Caco-2 (cell line): ENCODE results near the gene YAP1. TPM values are rescaled to one million over a fixed set of nuclear protein-coding genes. Genes with fewer than 3 reads are reported as not detected.

Experiments
- BruUV-seq: library from RNA; stranded (reverse); fragments of 400-500 nt; replicated peaks from 2 replicates; lab custom pipeline; 2021; lab: Mats Ljungman, UMichigan
- CTCF ChIA-PET: fragments of 300-600 bp; sonication (Branson Sonifier 250); formaldehyde crosslinking; loops from one replicate; lab custom pipeline; 2022; ENCODE audit warnings: antibody characterized with exemption; lab: Charles Lee
- POLR2A ChIA-PET: fragments of 300-600 bp; sonication (Branson Sonifier 250); formaldehyde crosslinking; loops from one replicate; lab custom pipeline; 2022; ENCODE audit warnings: antibody characterized with exemption; lab: Charles Lee
- DNase-seq, 2 experiments: peaks; one replicate each; pipeline versions ENCODE4 v3.0.0 to v3.0.0-alpha.2; 2020 to 2022
- H3K27me3 ChIP-seq: replicated peaks from 2 replicates; pipeline ENCODE4 v1.6.0; 2011; ENCODE audit warnings: low read length; ENCODE audit not compliant: control insufficient read depth, insufficient read depth
- H3K36me3 ChIP-seq: 2 replicates; pipeline ENCODE4 v1.5.1; 2011; ENCODE audit warnings: low read length; ENCODE audit not compliant: control insufficient read depth, insufficient read depth
- H3K4me1 ChIP-seq: fragments of 250-450 bp; sonication (Bioruptor Pico); 2 replicates; pipeline ENCODE4 v1.5.1; 2020; ENCODE audit warnings: mild to moderate bottlenecking
- H3K4me3 ChIP-seq: 2 replicates; pipeline ENCODE4 v1.5.1; 2011; ENCODE audit warnings: low read depth, mild to moderate bottlenecking, control low read depth, low read length
- H3K9me3 ChIP-seq: fragments of 250-450 bp; sonication (Bioruptor Pico); 2 replicates; pipeline ENCODE4 v1.5.1; 2020; ENCODE audit warnings: mild to moderate bottlenecking, moderate library complexity
- H3K27ac Mint-ChIP-seq: one replicate; pipeline ENCODE4 v1.8.0; 2022; ENCODE audit warnings: mixed read lengths; ENCODE audit not compliant: unreplicated experiment
- H3K27me3 Mint-ChIP-seq: one replicate; pipeline ENCODE4 v1.8.0; 2022; ENCODE audit warnings: mixed read lengths; ENCODE audit not compliant: insufficient read depth, unreplicated experiment
- H3K36me3 Mint-ChIP-seq: one replicate; pipeline ENCODE4 v1.8.0; 2022; ENCODE audit warnings: mild to moderate bottlenecking, mixed read lengths; ENCODE audit not compliant: insufficient read depth, unreplicated experiment
- H3K4me1 Mint-ChIP-seq: one replicate; pipeline ENCODE4 v1.8.0; 2022; ENCODE audit warnings: low read depth, mixed read lengths; ENCODE audit not compliant: unreplicated experiment
- H3K4me3 Mint-ChIP-seq: one replicate; pipeline ENCODE4 v1.8.0; 2022; ENCODE audit warnings: mild to moderate bottlenecking, moderate library complexity, mixed read lengths; ENCODE audit not compliant: unreplicated experiment
- H3K9me3 Mint-ChIP-seq: one replicate; pipeline ENCODE4 v1.8.0; 2022; ENCODE audit warnings: mixed read lengths; ENCODE audit not compliant: unreplicated experiment
- CTCF ChIP-seq, 2 experiments: fragments of 200-600 bp in 1 of 2; IDR thresholded peaks; 1 replicate in 1 of 2; 2 replicates in 1 of 2; pipeline versions ENCODE4 v1.5.1 to v1.8.0; 2011 to 2022; ENCODE audit warnings: antibody characterized with exemption in 1 of 2, control low read depth in 1 of 2, inconsistent platforms in 1 of 2, low read depth in 1 of 2, low read length in 1 of 2, mild to moderate bottlenecking in 1 of 2, moderate library complexity in 1 of 2; ENCODE audit not compliant: insufficient read depth in 1 of 2, severe bottlenecking in 1 of 2, unreplicated experiment in 1 of 2
- intact Hi-C: fragments of 100-400 bp; cut with micrococcal nuclease; formaldehyde crosslinking; loops from one replicate; pipeline ENCODE4 v1.10.0; 2022; ENCODE audit not compliant: unreplicated experiment
- total RNA-seq: library from RNA; stranded (reverse); gene quantifications from 2 replicates; pipeline ENCODE4 v1.2.3, GENCODE V29; 2022

The YAP1 gene
- total RNA-seq, 1 experiment from 2014 or later = 207 TPM

GRCh38 chr11:102163368-102163767, 53.1 kb downstream of the YAP1 start:
- Histone ChIP-seq H3K4me3 (no peak overlapping the region), H3K36me3 (no peaks in the 10 kb centered on the region), H3K27me3 (no peaks in the 10 kb centered on the region), H3K4me1 (peaks cover 14% of the 10 kb centered on the region), H3K9me3 (no peaks in the 10 kb centered on the region)
- BruUV-seq = no TSS peak
- intact Hi-C loops = no loop called here
- no peak for DNase-seq
- TF ChIP-seq CTCF (IDR thresholded peaks at IDR 0.05; ENCODE audit: insufficient read depth in 1 of 2, low read depth in 1 of 2, low read length in 1 of 2, severe bottlenecking in 1 of 2, unreplicated experiment in 1 of 2) = no peak
- Mint-ChIP-seq H3K4me3 (no peak overlapping the region), H3K27me3 (no peaks in the 10 kb centered on the region), H3K9me3 (no peaks in the 10 kb centered on the region), H3K36me3 (peaks cover 68% of the 10 kb centered on the region), H3K4me1 (peaks cover 32% of the 10 kb centered on the region), H3K27ac (no peak overlapping the region)
- CTCF ChIA-PET = no interaction called here
- POLR2A ChIA-PET = no interaction called here

- DNase-seq = no peak
- Histone ChIP-seq H3K9me3 (no peaks in the 10 kb centered on the region), H3K27me3 (no peaks in the 10 kb centered on the region), H3K4me3 (no peak overlapping the region), H3K4me1 (peaks cover 21% of the 10 kb centered on the region), H3K36me3 (no peaks in the 10 kb centered on the region)
- no peaks in the 10 kb centered on the region for H3K27me3 Mint-ChIP-seq
- H3K27ac Mint-ChIP-seq = no peak overlapping the region
- CTCF ChIA-PET = no interaction called here
- H3K9me3 Mint-ChIP-seq = no peaks in the 10 kb centered on the region
- H3K36me3 Mint-ChIP-seq = peaks cover 53% of the 10 kb centered on the region
- H3K4me1 Mint-ChIP-seq = peaks cover 23% of the 10 kb centered on the region
- H3K4me3 Mint-ChIP-seq = no peak overlapping the region
- intact Hi-C loops = no loop called here
- POLR2A ChIA-PET = no interaction called here
- BruUV-seq = TSS peak; percentile 1
- TF ChIP-seq CTCF (IDR thresholded peaks at IDR 0.05; ENCODE audit: insufficient read depth in 1 of 2, low read depth in 1 of 2, low read length in 1 of 2, severe bottlenecking in 1 of 2, unreplicated experiment in 1 of 2) = no peak
Measured at GRCh38 chr11:102166175-102167064, 56.2 kb downstream of the YAP1 start.

GRCh38 chr11:102168481-102168880, 58.2 kb downstream of the YAP1 start:
- no peak for DNase-seq
- no peak overlapping the region for H3K4me3 ChIP-seq
- Mint-ChIP-seq H3K27ac (peak overlapping the region; percentile 26), H3K9me3 (no peaks in the 10 kb centered on the region), H3K4me1 (peaks cover 35% of the 10 kb centered on the region), H3K27me3 (no peaks in the 10 kb centered on the region), H3K4me3 (no peak overlapping the region), H3K36me3 (peaks cover 52% of the 10 kb centered on the region)
- no peaks in the 10 kb centered on the region for H3K27me3 ChIP-seq
- peaks cover 17% of the 10 kb centered on the region for H3K4me1 ChIP-seq
- CTCF ChIA-PET = no interaction called here
- intact Hi-C loops = no loop called here
- H3K9me3 ChIP-seq = no peaks in the 10 kb centered on the region
- no peak for TF ChIP-seq CTCF (IDR thresholded peaks at IDR 0.05; ENCODE audit: insufficient read depth in 1 of 2, low read depth in 1 of 2, low read length in 1 of 2, severe bottlenecking in 1 of 2, unreplicated experiment in 1 of 2)
- POLR2A ChIA-PET = no interaction called here
- no peaks in the 10 kb centered on the region for H3K36me3 ChIP-seq
- BruUV-seq = no TSS peak
